GM23338 (cell line): ENCODE data around the gene ADGRL3. TPM values are rescaled to one million over a fixed set of nuclear protein-coding genes. Genes with fewer than 3 reads are reported as not detected.

Experiments
- ATAC-seq: fragments of 200-7000 bp; cut with Tn5 transposase; 3 replicates; pipeline ENCODE4 v1.9.1; 2020
- DNase-seq: peaks from one replicate; pipeline ENCODE4 v3.0.0-alpha.2; 2015; ENCODE audit warnings: low spot score
- H2AFZ ChIP-seq: fragments of 200-600 bp; sonication (generic); 2 replicates; pipeline ENCODE4 v1.8.0; 2016; ENCODE audit warnings: antibody characterized with exemption, mild to moderate bottlenecking, moderate library complexity
- H3F3A ChIP-seq: fragments of 200-600 bp; sonication (generic); replicated peaks from 2 replicates; pipeline ENCODE4 v1.8.0; 2017; ENCODE audit warnings: antibody characterized with exemption, mixed run types, low read depth
- H3K27ac ChIP-seq: fragments of 200-600 bp; sonication (generic); 2 replicates; pipeline ENCODE4 v1.6.1; 2016; ENCODE audit warnings: low read depth
- H3K27me3 ChIP-seq: fragments of 200-600 bp; sonication (generic); 2 replicates; pipeline ENCODE4 v1.8.0; 2016; ENCODE audit warnings: mild to moderate bottlenecking, mixed run types, moderate library complexity; ENCODE audit not compliant: insufficient read depth
- H3K36me3 ChIP-seq: fragments of 200-600 bp; sonication (generic); 2 replicates; pipeline ENCODE4 v1.8.0; 2016; ENCODE audit warnings: mild to moderate bottlenecking; ENCODE audit not compliant: insufficient read depth
- H3K4me1 ChIP-seq: fragments of 200-600 bp; sonication (generic); 2 replicates; pipeline ENCODE4 v1.8.0; 2016; ENCODE audit warnings: mild to moderate bottlenecking, moderate library complexity; ENCODE audit not compliant: insufficient read depth
- H3K4me2 ChIP-seq: fragments of 200-600 bp; sonication (generic); 2 replicates; pipeline ENCODE4 v1.7.1; 2017; ENCODE audit warnings: mixed run types
- H3K4me3 ChIP-seq: fragments of 200-600 bp; sonication (generic); 2 replicates; pipeline ENCODE4 v1.6.1; 2016; ENCODE audit warnings: mixed run types
- H3K79me2 ChIP-seq: fragments of 200-600 bp; sonication (generic); replicated peaks from 2 replicates; pipeline ENCODE4 v1.8.0; 2017; ENCODE audit warnings: mild to moderate bottlenecking; ENCODE audit not compliant: insufficient read depth
- H3K9me2 ChIP-seq: fragments of 200-600 bp; sonication (generic); 2 replicates; pipeline ENCODE4 v1.8.0; 2017; ENCODE audit not compliant: insufficient read depth
- H4K20me1 ChIP-seq: fragments of 200-600 bp; sonication (generic); replicated peaks from 2 replicates; pipeline ENCODE4 v1.8.0; 2017; ENCODE audit warnings: mild to moderate bottlenecking; ENCODE audit not compliant: insufficient read depth
- H3K27ac Mint-ChIP-seq: 2 replicates; pipeline ENCODE4 v1.8.0; 2020; ENCODE audit warnings: inconsistent platforms, mild to moderate bottlenecking, moderate library complexity, mixed read lengths
- H3K27me3 Mint-ChIP-seq: 3 replicates; pipeline ENCODE4 v1.8.0; 2022; ENCODE audit warnings: low read depth, mild to moderate bottlenecking, moderate library complexity, mixed read lengths, inconsistent platforms; ENCODE audit not compliant: insufficient read depth, poor library complexity
- H3K36me3 Mint-ChIP-seq: 3 replicates; pipeline ENCODE4 v1.8.0; 2021; ENCODE audit warnings: low read depth, mild to moderate bottlenecking, inconsistent platforms, moderate library complexity, mixed read lengths
- H3K4me1 Mint-ChIP-seq: 3 replicates; pipeline ENCODE4 v1.8.0; 2020; ENCODE audit warnings: mild to moderate bottlenecking, inconsistent platforms, mixed read lengths
- H3K4me3 Mint-ChIP-seq: 3 replicates; pipeline ENCODE4 v1.8.0; 2021; ENCODE audit warnings: moderate library complexity, mild to moderate bottlenecking, inconsistent platforms, mixed read lengths
- H3K9me3 Mint-ChIP-seq: 3 replicates; pipeline ENCODE4 v1.8.0; 2020; ENCODE audit warnings: moderate library complexity, mild to moderate bottlenecking, inconsistent platforms, mixed read lengths
- POLR2AphosphoS5 ChIP-seq: IDR thresholded peaks from 2 replicates; pipeline ENCODE4 v1.6.1; 2016; ENCODE audit warnings: antibody characterized with exemption, low read depth
- ZNF331 ChIP-seq: fragments of 250-450 bp; sonication (Bioruptor Pico); IDR thresholded peaks from 2 replicates; pipeline ENCODE4 v1.5.0; 2020; ENCODE audit warnings: low read depth, mild to moderate bottlenecking, moderate library complexity
- polyA plus RNA-seq: library from polyadenylated mRNA; unstranded; fragments of >200 nt; fragmentation: Nextera tagmentation; extraction: Ambion mirVana; gene quantifications from 2 replicates; pipeline ENCODE4 v1.2.1, GENCODE V29; 2016
- total RNA-seq: library from RNA; depleted of rRNA; stranded (reverse); fragments of >200 nt; shearing (Covaris generic); gene quantifications from 2 replicates; pipeline ENCODE4 v1.2.3, GENCODE V29; 2014
- TF ChIP-seq, protein P1 (sequence below): IDR thresholded peaks from one replicate; pipeline ENCODE4 v1.6.1; 2018; ENCODE audit warnings: antibody characterized with exemption; ENCODE audit not compliant: unreplicated experiment
- TF ChIP-seq, protein P2 (sequence below): IDR thresholded peaks from 2 replicates; pipeline ENCODE4 v1.6.1; 2016; ENCODE audit warnings: antibody characterized with exemption
- TF ChIP-seq, protein P3 (sequence below): fragments of 250-450 bp; sonication (Bioruptor Pico); IDR thresholded peaks from 2 replicates; pipeline ENCODE4 v1.5.0; 2020; ENCODE audit warnings: mild to moderate bottlenecking, moderate library complexity

ADGRL3 gene
- total and polyA plus RNA-seq, 2 experiments from 2014 or later: 9.7 to 16.5 TPM

DNA sequence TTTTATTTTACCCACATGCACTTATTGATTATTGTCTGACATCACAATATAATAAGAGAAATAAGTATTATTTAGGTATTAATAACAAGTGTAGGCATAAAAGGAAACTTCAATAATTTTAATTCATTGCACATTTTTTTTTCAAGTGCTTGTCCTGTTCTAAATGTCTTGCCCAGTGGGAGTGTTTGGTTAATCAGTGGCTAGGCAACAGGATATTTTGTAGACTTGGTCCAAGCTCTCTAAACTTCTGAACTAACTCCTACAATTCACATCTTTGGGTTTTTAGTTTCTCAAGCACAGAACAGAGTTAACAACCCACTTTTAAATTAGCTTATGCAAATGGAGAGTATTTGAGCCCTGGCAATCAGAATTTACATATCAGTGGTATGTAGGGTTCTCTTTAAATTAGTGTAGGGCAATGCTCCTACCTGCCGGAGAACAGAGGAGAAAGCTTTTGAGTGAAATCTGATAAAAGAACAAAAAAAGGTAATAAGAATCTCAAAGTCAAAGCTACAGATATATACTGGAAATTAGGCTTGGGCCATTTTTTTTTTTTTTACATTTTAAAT is 353.5 kb downstream of the ADGRL3 start (continued):
- TF ChIP-seq, protein P1, sequence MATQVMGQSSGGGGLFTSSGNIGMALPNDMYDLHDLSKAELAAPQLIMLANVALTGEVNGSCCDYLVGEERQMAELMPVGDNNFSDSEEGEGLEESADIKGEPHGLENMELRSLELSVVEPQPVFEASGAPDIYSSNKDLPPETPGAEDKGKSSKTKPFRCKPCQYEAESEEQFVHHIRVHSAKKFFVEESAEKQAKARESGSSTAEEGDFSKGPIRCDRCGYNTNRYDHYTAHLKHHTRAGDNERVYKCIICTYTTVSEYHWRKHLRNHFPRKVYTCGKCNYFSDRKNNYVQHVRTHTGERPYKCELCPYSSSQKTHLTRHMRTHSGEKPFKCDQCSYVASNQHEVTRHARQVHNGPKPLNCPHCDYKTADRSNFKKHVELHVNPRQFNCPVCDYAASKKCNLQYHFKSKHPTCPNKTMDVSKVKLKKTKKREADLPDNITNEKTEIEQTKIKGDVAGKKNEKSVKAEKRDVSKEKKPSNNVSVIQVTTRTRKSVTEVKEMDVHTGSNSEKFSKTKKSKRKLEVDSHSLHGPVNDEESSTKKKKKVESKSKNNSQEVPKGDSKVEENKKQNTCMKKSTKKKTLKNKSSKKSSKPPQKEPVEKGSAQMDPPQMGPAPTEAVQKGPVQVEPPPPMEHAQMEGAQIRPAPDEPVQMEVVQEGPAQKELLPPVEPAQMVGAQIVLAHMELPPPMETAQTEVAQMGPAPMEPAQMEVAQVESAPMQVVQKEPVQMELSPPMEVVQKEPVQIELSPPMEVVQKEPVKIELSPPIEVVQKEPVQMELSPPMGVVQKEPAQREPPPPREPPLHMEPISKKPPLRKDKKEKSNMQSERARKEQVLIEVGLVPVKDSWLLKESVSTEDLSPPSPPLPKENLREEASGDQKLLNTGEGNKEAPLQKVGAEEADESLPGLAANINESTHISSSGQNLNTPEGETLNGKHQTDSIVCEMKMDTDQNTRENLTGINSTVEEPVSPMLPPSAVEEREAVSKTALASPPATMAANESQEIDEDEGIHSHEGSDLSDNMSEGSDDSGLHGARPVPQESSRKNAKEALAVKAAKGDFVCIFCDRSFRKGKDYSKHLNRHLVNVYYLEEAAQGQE: no peak

DNA sequence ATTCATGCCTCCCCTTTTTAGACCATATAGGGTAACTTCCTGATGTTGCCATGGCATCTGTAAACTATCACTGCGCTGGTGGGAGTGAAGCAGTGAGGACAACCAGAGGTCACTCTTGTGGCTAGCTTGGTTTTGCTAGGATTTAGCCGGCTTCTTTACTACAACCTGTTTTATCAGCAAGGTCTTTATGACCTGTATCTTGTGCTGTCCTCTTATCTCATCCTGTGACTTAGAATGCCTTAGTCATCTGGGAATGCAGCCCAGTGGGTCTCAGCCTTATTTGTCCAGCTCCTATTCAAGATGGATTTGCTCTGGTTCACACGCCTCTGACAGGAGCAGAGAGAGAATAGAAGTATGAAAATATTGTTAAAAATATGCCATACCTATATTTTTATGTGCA is 355.7 kb downstream of the ADGRL3 start:
- H3K4me3 Mint-ChIP-seq: no peak overlapping the region
- DNase-seq: peak; percentile 24
- peaks cover 32% of the 10 kb centered on the region for H3K4me1 Mint-ChIP-seq
- Histone ChIP-seq H3K4me1 (0 out of 2 replicates have a peak, but pooled peaks cover 15% of the 10 kb centered on the region), H3K27me3 (no peaks in the 10 kb centered on the region), H3K79me2 (no peaks in the 10 kb centered on the region), H3K4me3 (no peak overlapping the region), H3F3A (no peaks in the 10 kb centered on the region), H3K9me2 (no peaks in the 10 kb centered on the region), H2AFZ (no peak overlapping the region), H3K27ac (no peak overlapping the region), H4K20me1 (no peaks in the 10 kb centered on the region), H3K36me3 (no peaks in the 10 kb centered on the region), H3K4me2 (no peak overlapping the region)
- no peaks in the 10 kb centered on the region for H3K9me3 Mint-ChIP-seq
- no peak overlapping the region for H3K27ac Mint-ChIP-seq
- H3K36me3 Mint-ChIP-seq: no peaks in the 10 kb centered on the region
- peak; percentile 62 for ATAC-seq
- TF ChIP-seq, protein P1: no peak
- TF ChIP-seq POLR2AphosphoS5: no peak
- TF ChIP-seq, protein P2, sequence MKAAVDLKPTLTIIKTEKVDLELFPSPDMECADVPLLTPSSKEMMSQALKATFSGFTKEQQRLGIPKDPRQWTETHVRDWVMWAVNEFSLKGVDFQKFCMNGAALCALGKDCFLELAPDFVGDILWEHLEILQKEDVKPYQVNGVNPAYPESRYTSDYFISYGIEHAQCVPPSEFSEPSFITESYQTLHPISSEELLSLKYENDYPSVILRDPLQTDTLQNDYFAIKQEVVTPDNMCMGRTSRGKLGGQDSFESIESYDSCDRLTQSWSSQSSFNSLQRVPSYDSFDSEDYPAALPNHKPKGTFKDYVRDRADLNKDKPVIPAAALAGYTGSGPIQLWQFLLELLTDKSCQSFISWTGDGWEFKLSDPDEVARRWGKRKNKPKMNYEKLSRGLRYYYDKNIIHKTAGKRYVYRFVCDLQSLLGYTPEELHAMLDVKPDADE: no peak
- no peaks in the 10 kb centered on the region for H3K27me3 Mint-ChIP-seq

DNA sequence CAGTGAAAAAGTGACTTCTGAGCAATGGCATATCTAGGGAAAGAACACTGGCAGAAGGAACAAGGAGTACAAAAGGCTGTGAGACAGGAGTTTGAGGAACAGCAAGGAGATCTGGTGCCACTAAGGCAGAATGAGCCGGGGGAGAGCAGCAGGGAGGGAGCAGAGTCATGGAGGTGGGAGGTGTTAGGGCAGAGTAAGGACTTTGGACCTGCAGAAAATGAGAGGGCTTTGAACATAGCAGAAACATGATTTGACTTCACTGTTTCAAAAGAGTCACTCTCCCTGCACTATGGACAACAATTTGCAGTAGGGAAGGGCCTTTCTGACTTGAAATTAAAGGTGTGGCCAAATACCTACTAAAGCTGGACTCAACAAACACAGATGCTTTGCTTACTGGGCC is 356.2 kb downstream of the ADGRL3 start:
- H3F3A ChIP-seq: no peaks in the 10 kb centered on the region
- no peaks in the 10 kb centered on the region for H3K36me3 ChIP-seq
- H3K4me1 Mint-ChIP-seq: peaks cover 32% of the 10 kb centered on the region
- no peak overlapping the region for H2AFZ ChIP-seq
- H4K20me1 ChIP-seq: no peaks in the 10 kb centered on the region
- DNase-seq: no peak
- H3K4me3 Mint-ChIP-seq: no peak overlapping the region
- no peaks in the 10 kb centered on the region for H3K9me3 Mint-ChIP-seq
- no peaks in the 10 kb centered on the region for H3K9me2 ChIP-seq
- ATAC-seq: no peak
- no peaks in the 10 kb centered on the region for H3K79me2 ChIP-seq
- no peaks in the 10 kb centered on the region for H3K36me3 Mint-ChIP-seq
- H3K27me3 ChIP-seq: no peaks in the 10 kb centered on the region
- H3K4me2 ChIP-seq: no peak overlapping the region
- 0 out of 2 replicates have a peak, but pooled peaks cover 15% of the 10 kb centered on the region for H3K4me1 ChIP-seq
- H3K27ac ChIP-seq: no peak overlapping the region
- H3K4me3 ChIP-seq: no peak overlapping the region
- no peaks in the 10 kb centered on the region for H3K27me3 Mint-ChIP-seq
- H3K27ac Mint-ChIP-seq: no peak overlapping the region
- TF ChIP-seq ZNF331 (CRISPR knock-in tag): no peak
- TF ChIP-seq, protein P3, sequence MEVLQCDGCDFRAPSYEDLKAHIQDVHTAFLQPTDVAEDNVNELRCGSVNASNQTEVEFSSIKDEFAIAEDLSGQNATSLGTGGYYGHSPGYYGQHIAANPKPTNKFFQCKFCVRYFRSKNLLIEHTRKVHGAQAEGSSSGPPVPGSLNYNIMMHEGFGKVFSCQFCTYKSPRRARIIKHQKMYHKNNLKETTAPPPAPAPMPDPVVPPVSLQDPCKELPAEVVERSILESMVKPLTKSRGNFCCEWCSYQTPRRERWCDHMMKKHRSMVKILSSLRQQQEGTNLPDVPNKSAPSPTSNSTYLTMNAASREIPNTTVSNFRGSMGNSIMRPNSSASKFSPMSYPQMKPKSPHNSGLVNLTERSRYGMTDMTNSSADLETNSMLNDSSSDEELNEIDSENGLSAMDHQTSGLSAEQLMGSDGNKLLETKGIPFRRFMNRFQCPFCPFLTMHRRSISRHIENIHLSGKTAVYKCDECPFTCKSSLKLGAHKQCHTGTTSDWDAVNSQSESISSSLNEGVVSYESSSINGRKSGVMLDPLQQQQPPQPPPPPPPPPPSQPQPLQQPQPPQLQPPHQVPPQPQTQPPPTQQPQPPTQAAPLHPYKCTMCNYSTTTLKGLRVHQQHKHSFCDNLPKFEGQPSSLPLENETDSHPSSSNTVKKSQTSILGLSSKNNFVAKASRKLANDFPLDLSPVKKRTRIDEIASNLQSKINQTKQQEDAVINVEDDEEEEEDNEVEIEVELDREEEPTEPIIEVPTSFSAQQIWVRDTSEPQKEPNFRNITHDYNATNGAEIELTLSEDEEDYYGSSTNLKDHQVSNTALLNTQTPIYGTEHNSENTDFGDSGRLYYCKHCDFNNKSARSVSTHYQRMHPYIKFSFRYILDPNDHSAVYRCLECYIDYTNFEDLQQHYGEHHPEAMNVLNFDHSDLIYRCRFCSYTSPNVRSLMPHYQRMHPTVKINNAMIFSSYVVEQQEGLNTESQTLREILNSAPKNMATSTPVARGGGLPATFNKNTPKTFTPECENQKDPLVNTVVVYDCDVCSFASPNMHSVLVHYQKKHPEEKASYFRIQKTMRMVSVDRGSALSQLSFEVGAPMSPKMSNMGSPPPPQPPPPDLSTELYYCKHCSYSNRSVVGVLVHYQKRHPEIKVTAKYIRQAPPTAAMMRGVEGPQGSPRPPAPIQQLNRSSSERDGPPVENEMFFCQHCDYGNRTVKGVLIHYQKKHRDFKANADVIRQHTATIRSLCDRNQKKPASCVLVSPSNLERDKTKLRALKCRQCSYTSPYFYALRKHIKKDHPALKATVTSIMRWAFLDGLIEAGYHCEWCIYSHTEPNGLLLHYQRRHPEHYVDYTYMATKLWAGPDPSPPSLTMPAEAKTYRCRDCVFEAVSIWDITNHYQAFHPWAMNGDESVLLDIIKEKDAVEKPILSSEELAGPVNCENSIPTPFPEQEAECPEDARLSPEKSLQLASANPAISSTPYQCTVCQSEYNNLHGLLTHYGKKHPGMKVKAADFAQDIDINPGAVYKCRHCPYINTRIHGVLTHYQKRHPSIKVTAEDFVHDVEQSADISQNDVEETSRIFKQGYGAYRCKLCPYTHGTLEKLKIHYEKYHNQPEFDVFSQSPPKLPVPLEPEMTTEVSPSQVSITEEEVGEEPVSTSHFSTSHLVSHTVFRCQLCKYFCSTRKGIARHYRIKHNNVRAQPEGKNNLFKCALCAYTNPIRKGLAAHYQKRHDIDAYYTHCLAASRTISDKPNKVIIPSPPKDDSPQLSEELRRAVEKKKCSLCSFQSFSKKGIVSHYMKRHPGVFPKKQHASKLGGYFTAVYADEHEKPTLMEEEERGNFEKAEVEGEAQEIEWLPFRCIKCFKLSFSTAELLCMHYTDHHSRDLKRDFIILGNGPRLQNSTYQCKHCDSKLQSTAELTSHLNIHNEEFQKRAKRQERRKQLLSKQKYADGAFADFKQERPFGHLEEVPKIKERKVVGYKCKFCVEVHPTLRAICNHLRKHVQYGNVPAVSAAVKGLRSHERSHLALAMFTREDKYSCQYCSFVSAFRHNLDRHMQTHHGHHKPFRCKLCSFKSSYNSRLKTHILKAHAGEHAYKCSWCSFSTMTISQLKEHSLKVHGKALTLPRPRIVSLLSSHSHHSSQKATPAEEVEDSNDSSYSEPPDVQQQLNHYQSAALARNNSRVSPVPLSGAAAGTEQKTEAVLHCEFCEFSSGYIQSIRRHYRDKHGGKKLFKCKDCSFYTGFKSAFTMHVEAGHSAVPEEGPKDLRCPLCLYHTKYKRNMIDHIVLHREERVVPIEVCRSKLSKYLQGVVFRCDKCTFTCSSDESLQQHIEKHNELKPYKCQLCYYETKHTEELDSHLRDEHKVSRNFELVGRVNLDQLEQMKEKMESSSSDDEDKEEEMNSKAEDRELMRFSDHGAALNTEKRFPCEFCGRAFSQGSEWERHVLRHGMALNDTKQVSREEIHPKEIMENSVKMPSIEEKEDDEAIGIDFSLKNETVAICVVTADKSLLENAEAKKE (CRISPR knock-in tag): no peak
